Peyer's patch (tissue), 4 donors: ENCODE measurements around the gene SLCO4C1.

Experiments
- POLR2A ChIP-seq, 2 donors: fragments of 450-650 bp; IDR thresholded peaks; one replicate each; pipeline ENCODE4 v1.5.1; 2017; ENCODE audit warnings: antibody characterized with exemption in 2 of 2, mild to moderate bottlenecking in 2 of 2, moderate library complexity in 2 of 2
- TF ChIP-seq, protein P1 (sequence below), 6 experiments: fragments of 450-650 bp in 4 of 6; fragments of 200-600 bp in 2 of 6; sonication (generic) in 1 of 6; IDR thresholded peaks; one replicate each; pipeline ENCODE4 v1.5.1; 2017 to 2019; ENCODE audit warnings: antibody characterized with exemption in 6 of 6, mild to moderate bottlenecking in 3 of 6, moderate library complexity in 1 of 6

DNA sequence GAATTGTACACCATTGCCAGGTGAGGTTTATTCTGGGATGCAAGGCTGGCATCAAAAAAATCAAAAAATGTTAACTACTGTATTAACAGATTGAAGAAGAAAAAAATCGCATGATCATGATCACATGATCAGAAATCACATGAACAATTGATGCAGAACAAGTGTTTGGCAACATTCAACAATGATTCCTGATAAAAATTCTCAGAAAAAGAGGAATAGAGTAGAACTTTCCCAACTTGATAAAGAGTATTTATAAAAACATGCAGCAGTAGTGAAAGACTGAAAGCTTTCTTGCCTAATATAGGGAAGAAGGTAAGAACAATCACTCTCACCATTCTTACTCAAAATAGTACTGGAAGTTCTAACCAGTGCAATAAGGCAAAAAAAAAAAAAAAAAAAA is 16.4 kb downstream of the SLCO4C1 start:
- TF ChIP-seq POLR2A (IDR thresholded peaks at IDR 0.05) = no peak
- TF ChIP-seq, protein P1, sequence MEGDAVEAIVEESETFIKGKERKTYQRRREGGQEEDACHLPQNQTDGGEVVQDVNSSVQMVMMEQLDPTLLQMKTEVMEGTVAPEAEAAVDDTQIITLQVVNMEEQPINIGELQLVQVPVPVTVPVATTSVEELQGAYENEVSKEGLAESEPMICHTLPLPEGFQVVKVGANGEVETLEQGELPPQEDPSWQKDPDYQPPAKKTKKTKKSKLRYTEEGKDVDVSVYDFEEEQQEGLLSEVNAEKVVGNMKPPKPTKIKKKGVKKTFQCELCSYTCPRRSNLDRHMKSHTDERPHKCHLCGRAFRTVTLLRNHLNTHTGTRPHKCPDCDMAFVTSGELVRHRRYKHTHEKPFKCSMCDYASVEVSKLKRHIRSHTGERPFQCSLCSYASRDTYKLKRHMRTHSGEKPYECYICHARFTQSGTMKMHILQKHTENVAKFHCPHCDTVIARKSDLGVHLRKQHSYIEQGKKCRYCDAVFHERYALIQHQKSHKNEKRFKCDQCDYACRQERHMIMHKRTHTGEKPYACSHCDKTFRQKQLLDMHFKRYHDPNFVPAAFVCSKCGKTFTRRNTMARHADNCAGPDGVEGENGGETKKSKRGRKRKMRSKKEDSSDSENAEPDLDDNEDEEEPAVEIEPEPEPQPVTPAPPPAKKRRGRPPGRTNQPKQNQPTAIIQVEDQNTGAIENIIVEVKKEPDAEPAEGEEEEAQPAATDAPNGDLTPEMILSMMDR (IDR thresholded peaks at IDR 0.05) = no peak
